ENCODE data around the gene ANO4.

ANO4 gene

DNA sequence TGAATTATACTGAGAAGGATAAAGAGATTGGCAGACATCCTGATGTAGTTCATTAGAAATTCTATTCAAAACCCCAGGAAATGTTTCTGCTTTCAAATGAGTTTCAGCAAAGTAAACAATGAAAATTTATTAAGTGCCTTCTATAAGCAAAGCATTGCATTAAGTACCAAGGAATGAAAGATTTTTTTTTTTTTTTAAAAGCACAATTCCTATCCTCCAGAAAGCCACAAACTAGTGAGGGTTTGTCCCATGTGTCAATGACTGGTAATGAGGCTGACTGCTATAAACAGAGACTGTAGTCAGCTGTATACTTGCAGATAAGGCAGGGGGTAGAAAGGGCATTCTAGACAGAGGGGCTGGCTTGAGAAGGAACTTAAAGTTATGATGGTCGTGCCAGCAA is 6.7 kb downstream of the ANO4 start:
- Histone ChIP-seq H3K27me3 (ENCODE audit: control insufficient read depth in 1 of 2, insufficient read depth in 2 of 2, low read length in 2 of 2) (no peaks in the 10 kb centered on the region), H3K4me3 (ENCODE audit: low read length in 2 of 2) (no peak overlapping the region), H3K36me3 (ENCODE audit: control insufficient read depth in 2 of 2, insufficient read depth in 2 of 2, low read length in 2 of 2) (no peaks in the 10 kb centered on the region), H3K4me1 (ENCODE audit: control insufficient read depth, insufficient read depth, low read length) (no peaks in the 10 kb centered on the region), H3K9ac (ENCODE audit: low read length in 2 of 2) (no peak overlapping the region), H3K9me3 (ENCODE audit: control insufficient read depth in 2 of 2, low read length in 2 of 2) (no peaks in the 10 kb centered on the region), H3K27ac (ENCODE audit: low read length) (no peak overlapping the region)

GRCh38 chr12:100808777-100809176 is 14.2 kb downstream of the ANO4 start:
- no peak overlapping the region for H3K4me3 ChIP-seq (ENCODE audit: low read length in 2 of 2)
- no peak overlapping the region for H3K27ac ChIP-seq (ENCODE audit: low read length)
- H3K9me3 ChIP-seq (ENCODE audit: control insufficient read depth in 2 of 2, low read length in 2 of 2), result no peaks in the 10 kb centered on the region
- H3K9ac ChIP-seq (ENCODE audit: low read length in 2 of 2), result no peak overlapping the region
- H3K4me1 ChIP-seq (ENCODE audit: control insufficient read depth, insufficient read depth, low read length), result no peaks in the 10 kb centered on the region
- no peaks in the 10 kb centered on the region for H3K27me3 ChIP-seq (ENCODE audit: control insufficient read depth in 1 of 2, insufficient read depth in 2 of 2, low read length in 2 of 2)
- no peaks in the 10 kb centered on the region for H3K36me3 ChIP-seq (ENCODE audit: control insufficient read depth in 2 of 2, insufficient read depth in 2 of 2, low read length in 2 of 2)

DNA sequence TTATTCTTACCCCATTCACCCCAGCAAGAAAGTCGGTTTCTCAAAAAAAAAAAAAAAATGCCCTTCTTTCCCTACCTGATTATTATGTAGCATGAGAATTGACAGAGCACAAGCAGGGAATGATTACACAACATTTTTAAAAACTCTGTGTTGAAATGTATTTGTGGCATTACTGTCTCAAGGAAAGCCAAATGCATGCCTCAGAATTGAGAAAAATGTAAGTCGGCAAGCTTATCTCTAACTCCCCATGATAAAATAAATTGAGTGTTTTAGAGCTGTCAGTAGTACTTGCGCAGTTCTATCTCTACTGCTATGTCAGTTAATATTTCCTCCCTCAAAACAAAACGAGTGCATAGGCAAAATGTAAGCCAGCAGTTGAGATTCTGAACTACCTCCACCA is 25.7 kb downstream of the ANO4 start:
- no peak overlapping the region for H3K27ac ChIP-seq (ENCODE audit: low read length)
- no peaks in the 10 kb centered on the region for H3K36me3 ChIP-seq (ENCODE audit: control insufficient read depth in 2 of 2, insufficient read depth in 2 of 2, low read length in 2 of 2)
- H3K27me3 ChIP-seq (ENCODE audit: control insufficient read depth in 1 of 2, insufficient read depth in 2 of 2, low read length in 2 of 2), result no peaks in the 10 kb centered on the region
- H3K4me3 ChIP-seq (ENCODE audit: low read length in 2 of 2), result no peak overlapping the region
- no peak overlapping the region for H3K9ac ChIP-seq (ENCODE audit: low read length in 2 of 2)
- no peaks in the 10 kb centered on the region for H3K9me3 ChIP-seq (ENCODE audit: control insufficient read depth in 2 of 2, low read length in 2 of 2)
- no peaks in the 10 kb centered on the region for H3K4me1 ChIP-seq (ENCODE audit: control insufficient read depth, insufficient read depth, low read length)

- no peak overlapping the region for H3K27ac ChIP-seq (ENCODE audit: low read length)
- no peak overlapping the region for H3K9ac ChIP-seq (ENCODE audit: low read length in 2 of 2)
- no peaks in the 10 kb centered on the region for H3K27me3 ChIP-seq (ENCODE audit: control insufficient read depth in 1 of 2, insufficient read depth in 2 of 2, low read length in 2 of 2)
- H3K36me3 ChIP-seq (ENCODE audit: control insufficient read depth in 2 of 2, insufficient read depth in 2 of 2, low read length in 2 of 2), result no peaks in the 10 kb centered on the region
- no peak overlapping the region for H3K4me3 ChIP-seq (ENCODE audit: low read length in 2 of 2)
- H3K9me3 ChIP-seq (ENCODE audit: control insufficient read depth in 2 of 2, low read length in 2 of 2), result no peaks in the 10 kb centered on the region
- no peaks in the 10 kb centered on the region for H3K4me1 ChIP-seq (ENCODE audit: control insufficient read depth, insufficient read depth, low read length)
Observed at GRCh38 chr12:100823963-100824362, 29.4 kb downstream of the ANO4 start.

GRCh38 chr12:100824476-100824875 is 29.9 kb downstream of the ANO4 start:
- Histone ChIP-seq H3K36me3 (ENCODE audit: control insufficient read depth in 2 of 2, insufficient read depth in 2 of 2, low read length in 2 of 2) (no peaks in the 10 kb centered on the region), H3K27me3 (ENCODE audit: control insufficient read depth in 1 of 2, insufficient read depth in 2 of 2, low read length in 2 of 2) (no peaks in the 10 kb centered on the region), H3K4me1 (ENCODE audit: control insufficient read depth, insufficient read depth, low read length) (no peaks in the 10 kb centered on the region), H3K9me3 (ENCODE audit: control insufficient read depth in 2 of 2, low read length in 2 of 2) (no peaks in the 10 kb centered on the region), H3K27ac (ENCODE audit: low read length) (no peak overlapping the region), H3K9ac (ENCODE audit: low read length in 2 of 2) (no peak overlapping the region), H3K4me3 (ENCODE audit: low read length in 2 of 2) (no peak overlapping the region)

- no peaks in the 10 kb centered on the region for H3K36me3 ChIP-seq (ENCODE audit: control insufficient read depth in 2 of 2, insufficient read depth in 2 of 2, low read length in 2 of 2)
- H3K27ac ChIP-seq (ENCODE audit: low read length), result no peak overlapping the region
- no peaks in the 10 kb centered on the region for H3K9me3 ChIP-seq (ENCODE audit: control insufficient read depth in 2 of 2, low read length in 2 of 2)
- H3K4me3 ChIP-seq (ENCODE audit: low read length in 2 of 2), result no peak overlapping the region
- H3K27me3 ChIP-seq (ENCODE audit: control insufficient read depth in 1 of 2, insufficient read depth in 2 of 2, low read length in 2 of 2), result no peaks in the 10 kb centered on the region
- no peaks in the 10 kb centered on the region for H3K4me1 ChIP-seq (ENCODE audit: control insufficient read depth, insufficient read depth, low read length)
- no peak overlapping the region for H3K9ac ChIP-seq (ENCODE audit: low read length in 2 of 2)
Observed at GRCh38 chr12:100826323-100826722, 31.7 kb downstream of the ANO4 start.

- Histone ChIP-seq H3K9me3 (ENCODE audit: control insufficient read depth in 2 of 2, low read length in 2 of 2) (no peaks in the 10 kb centered on the region), H3K36me3 (ENCODE audit: control insufficient read depth in 2 of 2, insufficient read depth in 2 of 2, low read length in 2 of 2) (no peaks in the 10 kb centered on the region), H3K4me1 (ENCODE audit: control insufficient read depth, insufficient read depth, low read length) (no peaks in the 10 kb centered on the region), H3K9ac (ENCODE audit: low read length in 2 of 2) (no peak overlapping the region), H3K27me3 (ENCODE audit: control insufficient read depth in 1 of 2, insufficient read depth in 2 of 2, low read length in 2 of 2) (no peaks in the 10 kb centered on the region), H3K4me3 (ENCODE audit: low read length in 2 of 2) (no peak overlapping the region), H3K27ac (ENCODE audit: low read length) (no peak overlapping the region)
Observed at GRCh38 chr12:100827901-100828520, 33.4 kb downstream of the ANO4 start.

- Histone ChIP-seq H3K27me3 (ENCODE audit: control insufficient read depth in 1 of 2, insufficient read depth in 2 of 2, low read length in 2 of 2) (no peaks in the 10 kb centered on the region), H3K36me3 (ENCODE audit: control insufficient read depth in 2 of 2, insufficient read depth in 2 of 2, low read length in 2 of 2) (no peaks in the 10 kb centered on the region), H3K4me1 (ENCODE audit: control insufficient read depth, insufficient read depth, low read length) (no peaks in the 10 kb centered on the region), H3K4me3 (ENCODE audit: low read length in 2 of 2) (no peak overlapping the region), H3K9me3 (ENCODE audit: control insufficient read depth in 2 of 2, low read length in 2 of 2) (no peaks in the 10 kb centered on the region), H3K9ac (ENCODE audit: low read length in 2 of 2) (no peak overlapping the region), H3K27ac (ENCODE audit: low read length) (no peak overlapping the region)
Observed at GRCh38 chr12:100830003-100830795, 35.6 kb downstream of the ANO4 start.

- H3K9me3 ChIP-seq (ENCODE audit: control insufficient read depth in 2 of 2, low read length in 2 of 2), result no peaks in the 10 kb centered on the region
- H3K4me1 ChIP-seq (ENCODE audit: control insufficient read depth, insufficient read depth, low read length), result no peaks in the 10 kb centered on the region
- no peak overlapping the region for H3K27ac ChIP-seq (ENCODE audit: low read length)
- H3K27me3 ChIP-seq (ENCODE audit: control insufficient read depth in 1 of 2, insufficient read depth in 2 of 2, low read length in 2 of 2), result no peaks in the 10 kb centered on the region
- H3K36me3 ChIP-seq (ENCODE audit: control insufficient read depth in 2 of 2, insufficient read depth in 2 of 2, low read length in 2 of 2), result no peaks in the 10 kb centered on the region
- H3K9ac ChIP-seq (ENCODE audit: low read length in 2 of 2), result no peak overlapping the region
- no peak overlapping the region for H3K4me3 ChIP-seq (ENCODE audit: low read length in 2 of 2)
Observed at GRCh38 chr12:100833282-100833681, 38.7 kb downstream of the ANO4 start.

- Histone ChIP-seq H3K9me3 (ENCODE audit: control insufficient read depth in 2 of 2, low read length in 2 of 2) (no peaks in the 10 kb centered on the region), H3K36me3 (ENCODE audit: control insufficient read depth in 2 of 2, insufficient read depth in 2 of 2, low read length in 2 of 2) (no peaks in the 10 kb centered on the region), H3K4me1 (ENCODE audit: control insufficient read depth, insufficient read depth, low read length) (no peaks in the 10 kb centered on the region), H3K27ac (ENCODE audit: low read length) (no peak overlapping the region), H3K4me3 (ENCODE audit: low read length in 2 of 2) (no peak overlapping the region), H3K9ac (ENCODE audit: low read length in 2 of 2) (no peak overlapping the region), H3K27me3 (ENCODE audit: control insufficient read depth in 1 of 2, insufficient read depth in 2 of 2, low read length in 2 of 2) (no peaks in the 10 kb centered on the region)
Observed at GRCh38 chr12:100840748-100841147, 46.2 kb downstream of the ANO4 start.

DNA sequence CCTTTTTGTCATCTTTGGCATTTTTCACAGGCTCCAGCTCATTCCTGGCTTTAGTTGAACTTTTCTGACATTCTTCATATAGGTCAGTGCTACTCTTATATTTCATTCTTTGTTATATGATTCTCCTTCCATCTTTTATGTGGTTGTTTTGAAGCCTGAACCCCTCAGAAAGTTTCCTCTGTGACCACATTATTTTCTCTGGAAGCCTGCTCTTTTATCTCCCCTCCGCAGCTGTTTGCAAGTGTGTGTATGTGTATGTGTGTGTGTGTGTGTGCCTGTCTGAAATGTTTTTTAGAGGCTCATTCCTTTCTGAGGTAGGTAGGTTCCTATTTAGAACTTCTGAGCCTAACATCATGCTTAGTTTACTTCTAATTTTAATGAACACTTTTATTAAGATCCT is 47.6 kb downstream of the ANO4 start:
- Histone ChIP-seq H3K27me3 (ENCODE audit: control insufficient read depth in 1 of 2, insufficient read depth in 2 of 2, low read length in 2 of 2) (no peaks in the 10 kb centered on the region), H3K27ac (ENCODE audit: low read length) (no peak overlapping the region), H3K36me3 (ENCODE audit: control insufficient read depth in 2 of 2, insufficient read depth in 2 of 2, low read length in 2 of 2) (no peaks in the 10 kb centered on the region), H3K4me3 (ENCODE audit: low read length in 2 of 2) (no peak overlapping the region), H3K4me1 (ENCODE audit: control insufficient read depth, insufficient read depth, low read length) (no peaks in the 10 kb centered on the region), H3K9ac (ENCODE audit: low read length in 2 of 2) (no peak overlapping the region), H3K9me3 (ENCODE audit: control insufficient read depth in 2 of 2, low read length in 2 of 2) (no peaks in the 10 kb centered on the region)

Data from stomach smooth muscle (tissue), 2 donors.